Ureter (tissue), 1 donor: Measurements from ENCODE around the gene PHACTR2. TPM values are rescaled to one million over a fixed set of nuclear protein-coding genes. Genes with fewer than 3 reads are reported as not detected.
"Not testable (repeated sequence)": the region's sequence is repeated elsewhere in the genome, so short reads cannot be mapped to it uniquely, and the experiment has no call there.

Experiments used
- DNase-seq: peaks from one replicate; pipeline ENCODE4 v3.0.0-alpha.2; 2020; ENCODE audit warnings: low spot score
- total RNA-seq: library from RNA; stranded (reverse); gene quantifications from one replicate; pipeline ENCODE4 v1.2.4, GENCODE V29; 2023
- donor health status: DM: yes; HTN: yes; CAD: no.

Gene PHACTR2
- total RNA-seq, 1 donor from 2014 or later, result 93.2 TPM

DNA sequence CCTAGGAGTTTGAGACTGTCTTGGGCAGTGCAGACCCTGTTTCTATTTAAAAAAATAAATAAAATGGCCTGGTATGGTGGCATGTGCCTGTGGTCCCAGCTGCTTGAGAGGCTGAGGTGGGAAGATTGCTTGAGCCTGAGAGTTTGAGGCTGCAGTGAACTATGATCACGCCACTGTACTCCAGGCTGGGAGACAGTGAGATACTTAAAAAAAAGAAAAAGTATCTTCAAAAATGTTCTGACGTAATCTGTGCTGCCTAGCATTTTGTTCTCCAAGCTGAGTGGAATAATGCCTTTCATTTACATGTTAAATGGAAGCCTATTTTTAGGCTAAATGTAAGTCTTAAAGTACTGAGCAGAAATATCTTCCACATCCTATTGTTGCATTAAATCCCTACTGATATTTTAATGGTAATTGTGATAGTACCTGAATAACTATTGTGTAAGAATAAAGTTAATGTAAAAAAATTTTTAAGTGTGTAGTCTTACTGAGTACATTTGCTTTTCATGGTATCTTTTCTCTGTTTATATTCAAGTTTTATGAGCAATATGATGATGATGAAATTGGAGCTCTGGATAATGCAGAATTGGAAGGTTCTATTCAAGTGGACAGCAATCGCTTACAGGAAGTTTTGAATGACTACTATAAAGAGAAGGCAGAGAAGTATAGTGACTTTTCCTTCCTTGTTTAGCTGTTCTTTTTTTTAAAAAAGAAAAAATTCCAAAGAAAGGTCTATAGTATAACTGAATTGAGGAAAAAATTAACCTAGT is 182.3 kb downstream of the PHACTR2 start:
- no peak for DNase-seq

DNA sequence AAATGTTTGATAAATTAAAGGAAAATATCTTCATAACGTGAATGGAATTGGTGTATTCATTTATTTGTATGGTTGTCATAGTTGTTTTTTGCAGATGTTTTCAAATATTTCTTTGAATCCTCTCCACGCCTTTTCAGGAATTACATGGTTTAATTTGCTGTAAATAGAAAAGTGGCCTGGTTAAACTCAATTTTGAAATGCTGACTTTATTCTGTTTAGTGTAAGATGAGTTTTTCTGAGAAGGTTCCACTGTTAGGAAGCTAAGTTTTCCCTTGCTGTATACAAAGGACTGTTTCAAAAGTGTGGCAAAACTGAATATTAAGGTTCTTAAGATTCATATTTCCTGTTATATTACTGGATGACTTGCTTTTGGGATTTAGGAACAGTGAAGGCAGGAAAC is 186.0 kb downstream of the PHACTR2 start:
- no peak for DNase-seq

DNA sequence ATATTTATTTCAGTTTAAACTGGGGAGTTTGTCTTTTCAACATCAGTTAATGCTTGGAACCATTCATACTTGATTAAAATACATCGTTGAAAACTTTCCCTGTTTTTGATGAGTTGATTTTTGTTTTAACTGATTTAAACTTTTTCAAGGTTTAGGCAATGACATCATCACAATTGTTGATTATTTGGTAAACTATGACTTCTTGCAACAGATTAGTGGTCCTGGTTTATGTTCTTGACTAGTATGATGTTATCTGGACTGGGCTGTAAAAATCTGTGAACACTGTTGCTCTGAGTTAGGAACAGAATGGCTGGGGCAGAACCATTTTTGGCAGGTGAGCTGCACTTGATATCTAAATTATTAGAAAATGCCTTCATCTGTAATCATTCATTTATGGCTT is 186.5 kb downstream of the PHACTR2 start, which contains the start of gene ZC2HC1B:
Gene ZC2HC1B, plus strand, starts transcription at position 241 of the 400 bp plus-strand sequence. Its CDS starts 66 bp downstream, at position 307.
- no peak for DNase-seq

DNA sequence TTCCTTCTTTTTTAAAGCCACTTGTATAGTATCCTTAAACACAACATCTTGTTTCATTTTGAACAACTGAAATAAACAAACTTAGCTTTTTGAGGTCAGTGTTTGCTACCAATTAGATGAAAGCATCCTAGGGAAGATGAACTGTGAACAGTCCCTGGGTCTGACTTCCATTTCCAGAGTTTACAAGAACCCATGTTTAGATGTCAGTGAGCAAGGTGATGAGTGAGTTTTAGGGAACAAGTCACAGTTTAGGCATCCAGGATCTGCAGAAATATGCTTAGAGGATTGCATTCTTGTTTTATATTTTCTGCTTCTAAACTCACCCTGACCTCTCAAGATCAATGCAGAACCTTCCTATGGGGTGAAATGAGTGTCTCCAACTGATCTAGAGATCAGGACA is 189.5 kb downstream of the PHACTR2 start:
- DNase-seq, result no peak

DNA sequence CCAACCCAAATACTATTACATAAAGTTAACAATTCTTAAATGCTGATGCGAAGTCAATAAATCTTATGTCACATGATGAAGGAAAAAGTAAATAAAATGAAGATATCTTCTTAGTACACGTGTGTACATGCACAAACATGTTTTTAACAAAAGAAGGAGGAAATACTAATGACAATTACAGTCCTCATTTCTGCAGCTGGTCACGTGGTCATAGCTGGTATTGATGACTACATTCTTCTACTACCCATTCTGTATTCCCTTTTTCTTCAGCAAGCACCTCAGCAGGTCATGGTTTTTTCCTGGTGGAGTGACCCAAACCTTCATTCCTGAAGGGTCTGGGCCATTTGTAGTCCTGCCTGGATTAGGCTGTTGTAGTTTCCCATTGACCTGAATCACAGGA is 191.0 kb downstream of the PHACTR2 start:
- not testable (repeated sequence) for DNase-seq

DNA sequence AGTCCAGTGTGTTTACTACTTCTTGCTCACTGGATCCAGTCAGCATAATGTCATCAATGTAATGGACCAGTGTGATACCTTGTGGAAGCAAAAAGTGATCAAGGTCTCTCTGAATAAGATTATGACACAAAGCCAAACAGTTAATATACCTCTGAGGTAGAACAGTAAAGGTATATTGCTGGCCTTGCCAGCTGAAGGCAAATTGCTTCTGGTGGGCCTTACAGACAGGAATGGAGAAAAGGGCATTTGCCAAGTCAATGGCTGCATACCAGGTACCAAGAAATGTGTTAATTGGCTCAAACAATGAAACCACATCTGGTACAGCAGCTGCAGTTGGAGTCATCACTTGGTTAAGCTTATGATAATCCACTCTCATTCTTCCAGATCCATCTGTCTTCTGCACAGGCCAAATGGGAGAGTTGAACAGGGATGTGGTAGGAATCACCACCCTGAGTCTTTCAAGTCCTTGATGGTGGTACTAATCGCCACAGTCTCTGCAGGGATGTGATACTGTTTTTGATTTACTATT is 193.5 kb downstream of the PHACTR2 start:
- DNase-seq, result not testable (repeated sequence)

DNA sequence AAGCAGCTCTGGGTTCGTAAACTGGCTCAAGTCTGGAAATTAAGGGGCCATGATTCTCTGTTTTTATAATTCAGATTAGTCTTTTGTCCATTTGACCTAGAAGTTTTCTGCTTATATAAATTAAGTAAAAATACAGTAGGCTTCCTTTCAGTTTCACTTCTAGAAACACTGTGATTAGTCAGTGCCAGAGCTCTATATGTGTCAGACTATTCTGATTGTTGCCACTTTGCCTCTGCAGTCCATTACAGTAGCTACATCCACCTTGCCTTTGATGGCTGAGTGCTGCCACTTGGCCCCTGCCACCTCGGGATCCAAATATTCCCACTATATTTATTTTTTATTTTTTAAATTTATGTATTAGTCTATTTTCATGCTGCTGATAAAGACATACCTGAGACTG is 194.4 kb downstream of the PHACTR2 start:
- DNase-seq, result no peak

DNA sequence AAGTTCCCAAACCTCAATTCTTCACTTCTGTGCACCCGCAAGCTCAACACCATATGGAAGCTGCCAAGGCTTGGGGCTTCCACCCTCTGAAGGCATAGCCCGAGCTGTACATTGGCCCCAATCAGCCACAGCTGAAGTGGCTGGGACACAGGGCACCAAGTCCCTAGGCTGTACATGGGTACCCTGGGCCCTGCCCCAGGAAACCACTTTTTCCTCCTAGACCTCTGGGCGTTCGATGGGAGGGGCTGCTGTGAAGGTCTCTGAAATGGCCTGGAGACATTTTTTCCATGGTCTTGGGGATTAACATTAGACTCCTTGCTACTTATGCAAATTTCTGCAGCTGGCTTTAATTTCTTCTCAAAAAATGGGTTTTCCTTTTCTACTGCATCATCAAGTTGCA is 195.8 kb downstream of the PHACTR2 start:
- not testable (repeated sequence) for DNase-seq

DNA sequence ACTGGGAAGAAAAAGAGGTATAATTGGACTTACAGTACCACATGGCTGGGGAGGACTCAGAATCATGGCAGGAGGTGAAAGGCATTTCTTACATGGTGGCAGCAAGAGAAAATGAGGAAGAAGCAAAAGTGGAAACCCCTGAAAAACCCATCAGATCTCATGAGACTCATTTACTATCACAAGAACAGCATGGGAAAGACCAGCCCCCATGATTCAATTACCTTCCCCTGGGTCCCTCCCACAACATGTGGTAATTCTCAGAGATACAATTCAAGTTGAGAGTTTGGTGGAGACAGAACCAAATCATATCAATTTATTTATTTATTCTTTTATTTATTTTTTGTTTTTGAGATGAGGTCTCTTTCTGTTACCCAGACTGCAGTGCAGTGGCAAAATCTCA is 196.7 kb downstream of the PHACTR2 start:
- DNase-seq, result not testable (repeated sequence)

DNA sequence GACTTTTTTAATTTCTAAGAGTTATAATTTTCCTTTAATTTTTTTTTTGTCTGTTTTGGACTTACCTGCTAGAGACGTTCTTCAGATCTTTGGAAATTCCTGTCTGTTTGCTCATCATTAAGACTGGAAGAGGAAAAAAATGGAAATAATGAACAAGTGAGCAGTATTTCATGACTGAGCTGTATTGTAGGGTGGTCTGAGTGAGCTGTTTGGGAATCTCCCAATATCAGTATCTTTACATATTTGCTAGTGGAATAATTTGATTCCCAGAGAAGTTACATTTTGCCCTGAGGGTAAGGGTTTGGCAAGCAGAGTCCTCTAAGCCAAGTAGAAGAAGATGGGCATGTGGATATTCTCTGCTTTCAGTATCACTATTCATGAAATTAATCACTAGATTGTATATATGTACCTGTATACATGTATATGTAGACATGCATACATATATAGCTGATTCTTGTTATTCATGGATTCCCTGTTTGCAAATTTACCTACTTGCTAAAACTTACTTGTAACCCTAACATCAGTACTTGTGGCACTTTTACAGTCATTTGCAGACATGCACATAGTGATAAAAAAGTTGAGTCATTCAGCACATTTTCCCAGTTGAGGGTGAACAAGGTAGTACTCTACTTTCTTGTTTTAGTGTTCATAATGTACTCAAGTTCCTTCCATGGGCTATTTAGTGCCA is 200.0 kb downstream of the PHACTR2 start:
- DNase-seq, result no peak

DNA sequence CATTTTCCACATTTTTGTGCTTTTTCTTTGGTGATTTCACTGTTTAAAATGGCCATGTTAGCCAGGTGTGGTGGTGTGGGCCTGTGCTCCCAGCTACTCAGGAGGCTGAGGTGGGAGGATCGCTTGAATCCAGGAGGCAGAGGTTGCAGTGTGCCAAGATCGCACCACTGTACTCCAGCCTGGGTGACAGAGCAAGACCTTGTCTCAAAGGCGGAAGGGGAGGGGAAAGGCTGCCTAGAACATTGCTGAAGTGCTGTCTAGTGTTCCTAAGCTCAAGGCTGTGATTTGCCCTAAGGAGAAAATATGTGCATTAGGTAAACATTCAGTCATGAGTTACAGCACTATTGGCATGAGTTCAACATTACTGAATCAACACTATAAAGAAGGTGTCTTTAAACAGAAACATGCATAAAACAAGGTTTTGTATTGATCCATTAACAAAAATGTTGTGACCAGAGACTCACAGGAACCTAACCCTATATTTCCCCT is 200.6 kb downstream of the PHACTR2 start:
- DNase-seq, result no peak

DNA sequence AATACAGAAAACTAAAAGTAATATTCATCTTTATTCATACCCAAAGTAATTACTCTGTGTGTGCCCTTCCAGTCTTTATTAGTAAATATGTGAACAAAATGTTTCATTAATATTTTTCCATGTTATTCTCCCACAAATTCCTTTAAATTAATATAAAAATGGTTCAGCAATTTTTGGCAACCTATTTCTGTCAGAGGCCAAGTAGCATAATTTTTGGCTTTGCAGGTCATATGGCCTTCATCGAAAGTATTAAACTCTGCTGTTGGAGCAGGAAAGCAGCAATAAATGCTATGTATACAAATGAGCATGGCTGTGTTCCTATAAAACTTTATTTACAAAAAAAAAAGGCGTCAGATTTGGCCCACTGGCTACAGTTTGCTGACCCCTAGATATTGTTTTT is 202.6 kb downstream of the PHACTR2 start:
- DNase-seq, result no peak

Other genes with a start within 250 kb of the PHACTR2 start
- gene ADAT2, start 227.3 kb upstream of the PHACTR2 start, total RNA-seq, result 19.7 TPM
- gene PEX3, start 227.2 kb upstream of the PHACTR2 start, total RNA-seq, result 35.7 TPM
- 60.7 TPM for gene FUCA2, start 166.2 kb upstream of the PHACTR2 start, total RNA-seq
- gene LTV1, start 165.4 kb downstream of the PHACTR2 start, total RNA-seq, result 28.6 TPM
- gene ZC2HC1B, start 186.5 kb downstream of the PHACTR2 start, total RNA-seq, result not detected